SK-N-SH (cell line): ENCODE results near the gene ARGLU1. TPM values are rescaled to one million over a fixed set of nuclear protein-coding genes. Genes with fewer than 3 reads are reported as not detected.

Experiments
- CTCF ChIA-PET: fragments of 300-600, 350-600 bp; formaldehyde crosslinking; extraction: SDS; loops from one replicate; lab custom pipeline; 2021; lab: Yijun Ruan, JAX
- POLR2A ChIA-PET: fragments of 350-600 bp; sonication (Branson Sonifier 250); formaldehyde crosslinking; extraction: SDS; loops from one replicate; lab custom pipeline; 2020; ENCODE audit warnings: antibody characterized with exemption, inconsistent platforms; lab: Yijun Ruan, JAX
- DNase-seq: peaks from one replicate; pipeline ENCODE4 v3.0.0; 2012
- H2AFZ ChIP-seq: fragments of 200-600 bp; sonication (generic); 2 replicates; pipeline ENCODE4 v1.8.1; 2016; ENCODE audit warnings: antibody characterized with exemption, mild to moderate bottlenecking, low read depth
- H3F3A ChIP-seq: fragments of 200-600 bp; sonication (generic); replicated peaks from 2 replicates; pipeline ENCODE3; 2016; ENCODE audit warnings: antibody characterized with exemption, mild to moderate bottlenecking; ENCODE audit not compliant: insufficient read depth
- H3K27ac ChIP-seq, 2 experiments: fragments of 200-500 bp in 1 of 2; fragments of 200-600 bp in 1 of 2; sonication (Bioruptor generic) in 1 of 2; sonication (generic), shearing (Covaris generic) in 1 of 2; 2 replicates each; pipeline versions ENCODE4 v1.5.1 to v1.6.1; 2014 to 2016; ENCODE audit warnings: low read depth in 2 of 2, inconsistent platforms in 1 of 2, low read length in 1 of 2, mild to moderate bottlenecking in 1 of 2, mixed read lengths in 1 of 2
- H3K27me3 ChIP-seq: fragments of 200-600 bp; sonication (generic), shearing (Covaris generic); 2 replicates; pipeline ENCODE4 v1.6.1; 2016; ENCODE audit warnings: mixed run types; ENCODE audit not compliant: insufficient read depth
- H3K36me3 ChIP-seq, 2 experiments: fragments of 200-500 bp in 1 of 2; fragments of 200-600 bp in 1 of 2; sonication (Bioruptor generic) in 1 of 2; sonication (generic) in 1 of 2; replicated peaks in 1 of 2; 2 replicates each; pipeline versions ENCODE3 to v1.5.1; 2014 to 2016; ENCODE audit warnings: low read length in 1 of 2, mild to moderate bottlenecking in 1 of 2; ENCODE audit not compliant: insufficient read depth in 2 of 2, control insufficient read depth in 1 of 2
- H3K4me1 ChIP-seq, 2 experiments: fragments of 200-500 bp in 1 of 2; fragments of 200-600 bp in 1 of 2; sonication (Bioruptor generic) in 1 of 2; sonication (generic), shearing (Covaris generic) in 1 of 2; 2 replicates each; pipeline versions ENCODE4 v1.5.1 to v1.6.1; 2014 to 2016; ENCODE audit warnings: low read depth in 1 of 2, low read length in 1 of 2, mixed run types in 1 of 2; ENCODE audit not compliant: insufficient read depth in 2 of 2, control insufficient read depth in 1 of 2
- H3K4me2 ChIP-seq: fragments of 200-600 bp; sonication (generic), shearing (Covaris generic); 2 replicates; pipeline ENCODE4 v1.6.1; 2017; ENCODE audit warnings: mixed run types
- H3K4me3 ChIP-seq, 2 experiments: fragments of 200-500 bp in 1 of 2; fragments of 200-600 bp in 1 of 2; sonication (Bioruptor generic) in 1 of 2; sonication (generic), shearing (Covaris generic) in 1 of 2; 2 replicates each; pipeline versions ENCODE4 v1.5.1 to v1.8.1; 2014 to 2016; ENCODE audit warnings: low read depth in 2 of 2, inconsistent platforms in 1 of 2, low read length in 1 of 2, mild to moderate bottlenecking in 1 of 2, mixed read lengths in 1 of 2, moderate library complexity in 1 of 2
- H3K79me2 ChIP-seq: fragments of 200-600 bp; sonication (generic); 2 replicates; pipeline ENCODE4 v1.8.1; 2017; ENCODE audit warnings: mild to moderate bottlenecking; ENCODE audit not compliant: insufficient read depth
- H3K9ac ChIP-seq: fragments of 200-600 bp; sonication (generic); 2 replicates; pipeline ENCODE4 v1.6.1; 2017; ENCODE audit warnings: mixed run types
- H3K9me2 ChIP-seq: fragments of 200-600 bp; sonication (generic); 2 replicates; pipeline ENCODE4 v1.6.1; 2017; ENCODE audit warnings: mixed run types
- H3K9me3 ChIP-seq: fragments of 200-600 bp; sonication (generic); 2 replicates; pipeline ENCODE4 v1.6.1; 2017; ENCODE audit warnings: mixed run types, mild to moderate bottlenecking, moderate library complexity
- H4K20me1 ChIP-seq: fragments of 200-600 bp; sonication (generic); 2 replicates; pipeline ENCODE4 v1.6.1; 2017; ENCODE audit warnings: mild to moderate bottlenecking, mixed run types; ENCODE audit not compliant: insufficient read depth
- EP300 ChIP-seq, 2 experiments: IDR thresholded peaks; 2 replicates each; pipeline versions ENCODE4 v1.4.0 to v1.6.1; 2012; ENCODE audit warnings: borderline replicate concordance in 1 of 2, low read depth in 1 of 2, low read length in 1 of 2
- FOXM1 ChIP-seq: IDR thresholded peaks from 2 replicates; pipeline ENCODE4 v1.4.0; 2012; ENCODE audit warnings: low read depth, mild to moderate bottlenecking
- GATA2 ChIP-seq: sonication (generic); formaldehyde crosslinking; IDR thresholded peaks from 2 replicates; pipeline ENCODE4 v1.5.0; 2020; ENCODE audit warnings: mild to moderate bottlenecking, missing genetic modification reagents
- MEF2A ChIP-seq: IDR thresholded peaks from 2 replicates; pipeline ENCODE4 v1.4.0; 2012; ENCODE audit warnings: low read depth, borderline replicate concordance
- NRF1 ChIP-seq: IDR thresholded peaks from 2 replicates; pipeline ENCODE4 v1.6.1; 2012; ENCODE audit warnings: low read depth, mild to moderate bottlenecking, low read length
- RAD21 ChIP-seq: IDR thresholded peaks from 2 replicates; pipeline ENCODE4 v1.6.1; 2012; ENCODE audit warnings: mild to moderate bottlenecking, low read length
- RCOR1 ChIP-seq: fragments of 150-350 bp; IDR thresholded peaks from 2 replicates; pipeline ENCODE4 v1.6.1; 2017; ENCODE audit warnings: antibody characterized with exemption, low read length
- REST ChIP-seq: IDR thresholded peaks from 2 replicates; pipeline ENCODE4 v1.6.1; 2012; ENCODE audit warnings: mild to moderate bottlenecking, low read depth, low read length, moderate library complexity
- RFX5 ChIP-seq: IDR thresholded peaks from 2 replicates; pipeline ENCODE4 v1.6.1; 2012; ENCODE audit warnings: mild to moderate bottlenecking, improper control_type of control experiment, low read length
- RXRA ChIP-seq: IDR thresholded peaks from 2 replicates; pipeline ENCODE4 v1.4.0; 2012; ENCODE audit warnings: low read depth, mild to moderate bottlenecking, borderline replicate concordance
- SIN3A ChIP-seq: IDR thresholded peaks from 2 replicates; pipeline ENCODE4 v1.6.1; 2012; ENCODE audit warnings: low read depth, mild to moderate bottlenecking, low read length, moderate library complexity, borderline replicate concordance
- TAF1 ChIP-seq: IDR thresholded peaks from 2 replicates; pipeline ENCODE4 v1.6.1; 2012; ENCODE audit warnings: low read depth, mild to moderate bottlenecking, low read length, moderate library complexity, borderline replicate concordance
- USF1 ChIP-seq: IDR thresholded peaks from 2 replicates; pipeline ENCODE4 v1.4.0; 2012; ENCODE audit warnings: low read depth, borderline replicate concordance
- USF2 ChIP-seq: fragments of 150-350 bp; IDR thresholded peaks from 2 replicates; pipeline ENCODE4 v1.6.1; 2017; ENCODE audit warnings: antibody characterized with exemption, low read length, low read depth, borderline replicate concordance
- ZBTB33 ChIP-seq: IDR thresholded peaks from 2 replicates; pipeline ENCODE4 v1.4.0; 2012; ENCODE audit warnings: low read depth, borderline replicate concordance
- WGBS: methylation state at CpG from one replicate; pipeline ENCODE4 v1.1.6; 2017; ENCODE audit warnings: low lambda C conversion rate; 5-methylcytosine and 5-hydroxymethylcytosine counted together
- polyA plus RNA-seq, 3 experiments: library from polyadenylated mRNA; depleted of rRNA; stranded (reverse); fragments of >200 nt; gene quantifications; 2 replicates each; pipeline ENCODE4 v1.2.3, GENCODE V29; 2012

The ARGLU1 gene
- polyA plus RNA-seq, 1 of the 3 experiments (the other 2 are of a cell fraction): 101 TPM

- Histone ChIP-seq H3K4me3 (no peak overlapping the region), H3K9me2 (no peaks in the 10 kb centered on the region), H3K27me3 (no peaks in the 10 kb centered on the region), H3K9me3 (no peaks in the 10 kb centered on the region), H3K9ac (no peak overlapping the region), H2AFZ (no peak overlapping the region), H3K79me2 (peaks cover 39% of the 10 kb centered on the region; the same call in 1 of the 2 replicates), H3K36me3 (peaks cover 40 to 54% of the 10 kb centered on the region in 2 experiments), H3F3A (peaks cover 21% of the 10 kb centered on the region), H3K4me2 (no peak overlapping the region), H3K4me1 (no peaks in the 10 kb centered on the region), H4K20me1 (peaks cover 50% of the 10 kb centered on the region), H3K27ac (no peak overlapping the region)
- no peak for DNase-seq
- WGBS: 97% methylated on average over 1 of the region's 1 CpG
- no peak for TF ChIP-seq EP300 (IDR thresholded peaks at IDR 0.05; ENCODE audit: borderline replicate concordance in 1 of 2, low read depth in 1 of 2, low read length in 1 of 2)
- TF ChIP-seq ZBTB33: no peak
- TF ChIP-seq GATA2 (CRISPR knock-in tag): no peak
- TF ChIP-seq NRF1: no peak
- no peak for TF ChIP-seq FOXM1
- TF ChIP-seq RAD21: no peak
- no peak for TF ChIP-seq RCOR1
- TF ChIP-seq RXRA: no peak
- TF ChIP-seq RFX5: no peak
- TF ChIP-seq TAF1: no peak
- no peak for TF ChIP-seq MEF2A
- no peak for TF ChIP-seq USF2
- TF ChIP-seq USF1: no peak
- TF ChIP-seq REST: no peak
- no peak for TF ChIP-seq SIN3A
- CTCF ChIA-PET: interaction anchor here (1.1 kb wide), 1 partner anchor 582 kb away, joined by 3 read pairs; no protein-coding TSS in a partner anchor
- POLR2A ChIA-PET: no interaction called here
Measured at GRCh38 chr13:106541826-106542225, 26.1 kb downstream of the ARGLU1 start.
